H1 (cell line): ENCODE results near the gene MSI1. TPM values are rescaled to one million over a fixed set of nuclear protein-coding genes. Genes with fewer than 3 reads are reported as not detected.

Source experiments
- CBX8 ChIP-seq: fragments of 300-800, 300-1000 bp; sonication (generic); IDR thresholded peaks from 2 replicates; pipeline ENCODE4 v1.7.1; 2016; ENCODE audit warnings: low read depth, low read length, borderline replicate concordance
- KDM1A ChIP-seq: fragments of 200-600, 300-600 bp; sonication (generic); IDR thresholded peaks from 2 replicates; pipeline ENCODE4 v1.7.1; 2016; ENCODE audit warnings: mild to moderate bottlenecking, low read length, borderline replicate concordance
- PHF8 ChIP-seq: fragments of 200-600 bp; sonication (generic); conservative IDR thresholded peaks from 2 replicates; pipeline ENCODE4 v1.7.1; 2012; ENCODE audit warnings: low read depth, mild to moderate bottlenecking, inconsistent platforms, low read length, moderate library complexity
- polyA plus RNA-seq, 7 experiments: library from polyadenylated mRNA; depleted of rRNA in 3 of 7; stranded (reverse) in 5 of 7; unstranded in 2 of 7; fragments of >200 nt in 5 of 7; fragments of 200-250 nt in 2 of 7; gene quantifications; 1 replicate in 5 of 7; 2 replicates in 1 of 7; 4 replicates in 1 of 7; pipeline versions ENCODE4 v1.2.1 to v1.2.3, GENCODE V29; 2011 to 2013; ENCODE audit warnings: missing spikeins in 2 of 7, mixed read lengths in 2 of 7
- total RNA-seq: library from RNA; stranded (reverse); fragmentation: NEBNext Ultra II Directional; extraction: Animal tissue kit (Norgen Biotek cat#: 25700); gene quantifications from 2 replicates; pipeline ENCODE4 v1.2.1, GENCODE V29; 2021
- TF ChIP-seq, protein P1 (sequence below), 3 experiments: IDR thresholded peaks; 1 replicate in 2 of 3; 2 replicates in 1 of 3; pipeline versions ENCODE4 v1.5.1 to v1.6.1; 2011; ENCODE audit warnings: low read length in 3 of 3, mild to moderate bottlenecking in 3 of 3, inconsistent platforms in 2 of 3, low read depth in 1 of 3, moderate library complexity in 1 of 3; ENCODE audit not compliant: insufficient read depth in 1 of 3; ENCODE audit errors: control extremely low read depth in 1 of 3

Gene MSI1
- total and polyA plus RNA-seq, 2 of the 8 experiments (the other 6 are each of a cell fraction or from before 2014, with no cell fraction given), result 13.5 to 51.9 TPM

- TF ChIP-seq, protein P1, sequence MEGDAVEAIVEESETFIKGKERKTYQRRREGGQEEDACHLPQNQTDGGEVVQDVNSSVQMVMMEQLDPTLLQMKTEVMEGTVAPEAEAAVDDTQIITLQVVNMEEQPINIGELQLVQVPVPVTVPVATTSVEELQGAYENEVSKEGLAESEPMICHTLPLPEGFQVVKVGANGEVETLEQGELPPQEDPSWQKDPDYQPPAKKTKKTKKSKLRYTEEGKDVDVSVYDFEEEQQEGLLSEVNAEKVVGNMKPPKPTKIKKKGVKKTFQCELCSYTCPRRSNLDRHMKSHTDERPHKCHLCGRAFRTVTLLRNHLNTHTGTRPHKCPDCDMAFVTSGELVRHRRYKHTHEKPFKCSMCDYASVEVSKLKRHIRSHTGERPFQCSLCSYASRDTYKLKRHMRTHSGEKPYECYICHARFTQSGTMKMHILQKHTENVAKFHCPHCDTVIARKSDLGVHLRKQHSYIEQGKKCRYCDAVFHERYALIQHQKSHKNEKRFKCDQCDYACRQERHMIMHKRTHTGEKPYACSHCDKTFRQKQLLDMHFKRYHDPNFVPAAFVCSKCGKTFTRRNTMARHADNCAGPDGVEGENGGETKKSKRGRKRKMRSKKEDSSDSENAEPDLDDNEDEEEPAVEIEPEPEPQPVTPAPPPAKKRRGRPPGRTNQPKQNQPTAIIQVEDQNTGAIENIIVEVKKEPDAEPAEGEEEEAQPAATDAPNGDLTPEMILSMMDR (IDR thresholded peaks at IDR 0.05; ENCODE audit: control extremely low read depth in 1 of 3, insufficient read depth in 1 of 3, low read depth in 1 of 3, low read length in 3 of 3), result peak; percentile 60 to 76 (median 66)
- no peak for TF ChIP-seq PHF8
- TF ChIP-seq CBX8, result no peak
- TF ChIP-seq KDM1A, result no peak
Measured at GRCh38 chr12:120367233-120367923, 1.6 kb downstream of the MSI1 start (continued).
